CD4-positive, alpha-beta T cell treated with Interleukin-12 subunit alpha and Interleukin-12 subunit beta, for 1 hour (primary cell): ENCODE measurements around the gene MOB3B.
"Not testable (repeated sequence)": the region's sequence is repeated elsewhere in the genome, so short reads cannot be mapped to it uniquely, and the experiment has no call there.

ENCODE experiments used
- DNase-seq: peaks from one replicate; pipeline ENCODE4 v3.0.0-alpha.2; 2020

Gene MOB3B

DNA sequence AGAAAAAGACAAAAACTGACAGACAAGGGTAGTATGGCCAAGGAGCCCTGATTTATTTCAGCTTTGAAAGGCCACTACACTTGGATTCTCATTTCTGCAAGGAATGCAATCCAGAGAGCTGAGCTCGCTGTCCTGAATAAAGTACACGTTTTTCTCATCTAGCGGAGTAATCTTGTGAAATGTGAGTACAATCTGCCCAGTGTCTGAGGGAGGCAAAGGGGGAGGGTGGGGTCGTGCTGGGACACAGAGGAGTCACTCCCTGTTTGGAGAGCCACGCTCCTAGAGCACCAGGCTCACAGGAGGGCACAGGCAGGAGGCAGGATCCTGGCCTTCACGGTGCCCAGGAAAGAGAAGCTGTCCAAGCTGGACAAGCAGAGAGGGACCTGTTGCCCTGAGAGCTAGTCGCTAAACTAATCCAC lies 56.5 kb downstream of the MOB3B start:
- DNase-seq, result no peak

DNA sequence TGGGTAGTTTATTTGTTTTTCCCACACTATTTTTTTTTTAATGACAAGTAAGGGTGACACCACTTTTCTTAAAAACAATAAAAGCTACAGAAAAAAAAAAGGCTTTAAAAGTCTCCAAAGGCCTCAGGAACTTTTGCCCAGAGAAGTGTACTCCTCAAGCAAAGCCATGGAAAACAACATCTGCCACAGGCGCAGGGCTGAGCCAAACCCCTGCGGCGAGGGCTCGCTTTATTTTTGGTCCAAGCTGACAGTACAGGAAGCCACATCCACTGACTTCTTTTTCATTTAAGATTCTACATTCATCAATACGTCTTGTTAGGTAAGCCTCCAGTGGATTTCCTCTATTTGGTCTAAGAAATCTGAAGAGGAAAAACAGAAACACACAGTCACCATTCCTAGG lies 57.4 kb downstream of the MOB3B start:
- no peak for DNase-seq

DNA sequence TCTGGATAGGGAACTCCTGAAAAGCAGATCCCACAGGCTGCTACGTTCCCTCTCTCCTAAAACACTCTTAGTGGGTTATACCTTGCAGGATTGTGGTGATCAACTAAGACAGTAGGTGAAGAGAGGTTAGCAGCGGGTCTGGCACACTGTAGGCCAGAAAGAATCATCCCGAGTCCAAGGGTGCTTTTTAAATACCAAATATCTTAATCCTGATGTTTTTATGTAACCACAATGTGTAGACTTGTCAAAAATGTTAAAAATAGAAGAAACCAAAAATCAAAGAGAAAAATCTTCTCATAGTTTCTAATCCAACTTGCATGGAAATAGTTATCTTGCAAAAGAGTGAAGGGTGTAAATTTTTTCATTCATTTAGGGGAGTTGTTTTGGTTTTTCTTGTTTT lies 57.8 kb downstream of the MOB3B start:
- DNase-seq, result no peak

DNA sequence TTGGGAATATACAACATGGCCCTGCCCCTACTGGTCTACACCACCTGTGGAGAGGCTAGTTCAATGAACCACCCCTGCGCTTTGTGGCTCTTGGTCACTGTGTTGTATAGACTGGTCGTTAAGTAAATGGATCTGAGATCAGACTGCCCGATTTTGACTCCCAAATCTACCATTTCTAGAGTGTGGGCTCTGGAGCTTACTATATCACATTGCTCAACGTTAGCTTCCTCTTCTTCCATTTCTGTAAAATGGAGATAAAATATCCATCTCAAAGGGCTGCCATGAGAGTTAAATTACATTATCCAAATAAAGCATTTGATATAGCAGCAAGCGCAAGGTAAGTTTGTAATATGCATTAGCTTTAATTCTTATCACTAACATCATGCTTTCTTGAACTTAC lies 58.2 kb downstream of the MOB3B start:
- DNase-seq, result no peak

DNA sequence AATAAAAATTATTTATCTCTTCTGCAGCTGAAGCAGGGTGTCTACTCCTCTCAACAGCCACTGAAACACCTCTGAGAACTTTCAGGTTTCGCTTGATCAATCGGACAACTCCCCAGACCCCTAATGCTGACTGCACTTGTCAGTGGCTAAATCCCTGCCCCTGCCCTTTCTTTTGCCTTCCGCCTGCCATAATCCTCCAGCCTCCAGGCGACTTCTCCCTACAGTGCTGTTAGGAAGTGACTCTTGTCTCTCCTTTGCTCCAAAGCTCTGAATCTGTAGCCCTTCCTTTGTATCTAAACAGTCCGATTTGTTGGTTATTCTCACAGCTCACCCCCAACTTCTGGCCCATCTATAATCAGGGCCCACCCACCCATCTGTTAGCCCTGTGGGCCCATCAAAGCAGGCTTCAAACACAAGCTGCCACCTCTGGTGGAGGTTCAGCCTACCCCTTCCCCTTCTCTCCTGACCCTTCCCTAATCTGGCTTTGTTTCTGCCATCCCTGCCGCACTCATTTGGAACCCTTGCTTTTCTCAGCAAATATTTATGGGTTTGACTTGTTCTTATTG lies 59.2 kb downstream of the MOB3B start:
- no peak for DNase-seq

DNA sequence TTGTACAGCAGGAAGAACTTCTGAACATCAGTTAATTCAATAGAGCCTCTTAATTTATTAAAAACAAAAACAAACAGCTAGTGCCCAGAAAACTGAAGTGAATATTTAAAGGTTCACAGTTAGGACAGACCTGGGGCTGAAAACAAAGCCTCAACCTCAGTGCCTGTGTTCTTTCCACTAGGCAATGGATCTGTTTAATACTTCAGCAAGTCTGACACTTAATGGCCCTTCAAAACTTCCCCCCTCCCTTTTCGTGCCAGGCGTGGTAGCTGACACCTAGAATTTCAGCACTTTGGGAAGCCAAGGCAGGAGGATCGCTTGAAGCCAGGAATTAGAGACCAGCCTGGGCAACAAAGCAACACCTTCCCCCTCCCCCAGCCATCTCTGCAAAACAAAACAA lies 60.1 kb downstream of the MOB3B start:
- no peak for DNase-seq

DNA sequence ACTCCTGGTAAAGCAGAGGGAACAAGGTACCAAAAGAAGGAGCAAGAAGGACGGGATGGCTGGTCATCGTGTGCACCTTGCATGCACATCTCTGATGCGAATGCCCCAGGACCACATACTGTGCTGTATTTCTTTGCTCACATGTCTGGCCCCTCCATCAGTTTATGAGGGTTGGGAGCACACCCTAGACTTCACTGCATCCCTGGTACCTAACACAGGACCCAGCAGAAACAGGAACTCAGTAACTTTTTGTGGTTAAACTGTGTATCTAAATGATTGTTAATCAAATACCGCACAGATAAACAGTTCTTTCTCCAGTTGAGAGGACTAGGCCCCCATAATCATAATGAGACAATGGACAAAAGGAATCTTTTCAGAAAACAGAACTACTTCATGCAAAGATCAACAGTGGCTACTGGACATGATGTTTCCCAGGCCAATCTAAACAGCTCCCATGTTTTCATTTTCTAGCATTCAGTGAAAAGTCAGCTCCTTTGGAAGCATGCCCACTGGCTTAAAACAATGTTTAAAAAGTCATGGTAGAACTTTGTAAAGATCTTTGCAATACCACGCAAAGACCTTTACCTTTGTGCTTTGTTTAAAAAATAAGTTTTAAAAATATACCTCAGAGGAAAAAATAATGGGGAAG lies 61.0 kb downstream of the MOB3B start:
- DNase-seq, result no peak

DNA sequence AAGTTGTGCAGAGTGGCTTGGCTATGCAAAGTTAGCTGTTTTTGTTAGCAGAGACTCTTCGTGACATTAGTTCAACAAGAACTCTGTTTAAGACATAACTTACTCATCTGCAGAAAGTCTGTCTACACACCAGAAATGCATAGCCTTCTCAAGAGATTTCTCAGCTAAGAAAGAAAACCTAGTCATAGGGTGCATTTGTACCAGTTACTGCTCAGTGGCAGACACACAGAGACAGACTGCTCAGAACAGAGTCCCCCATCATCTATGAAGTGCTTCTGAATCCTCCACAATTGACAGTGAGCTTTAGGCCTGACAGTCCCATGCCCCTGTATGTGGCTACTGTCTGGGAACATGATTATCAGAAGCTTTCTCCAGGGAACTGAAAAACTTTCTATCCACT lies 61.6 kb downstream of the MOB3B start:
- DNase-seq, result no peak

DNA sequence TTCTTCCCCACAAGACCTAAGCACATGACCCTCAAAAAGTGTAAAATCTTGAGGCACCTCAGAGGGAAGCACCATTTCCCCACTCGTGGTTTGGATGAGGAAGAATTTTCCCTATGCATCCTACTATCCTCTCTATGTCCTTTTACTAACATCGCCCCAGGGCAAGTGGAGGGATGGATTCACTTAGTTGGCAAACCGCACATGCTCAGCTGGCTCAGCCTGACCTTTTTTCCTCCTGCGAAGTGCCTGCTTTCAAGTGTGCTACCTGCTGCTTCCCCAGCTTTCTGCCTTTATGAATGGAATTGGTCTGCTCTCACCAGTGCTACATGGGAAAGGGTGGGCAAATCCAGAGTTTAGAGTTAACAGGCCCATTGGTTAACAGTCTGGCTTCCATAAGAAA lies 62.1 kb downstream of the MOB3B start:
- no peak for DNase-seq

DNA sequence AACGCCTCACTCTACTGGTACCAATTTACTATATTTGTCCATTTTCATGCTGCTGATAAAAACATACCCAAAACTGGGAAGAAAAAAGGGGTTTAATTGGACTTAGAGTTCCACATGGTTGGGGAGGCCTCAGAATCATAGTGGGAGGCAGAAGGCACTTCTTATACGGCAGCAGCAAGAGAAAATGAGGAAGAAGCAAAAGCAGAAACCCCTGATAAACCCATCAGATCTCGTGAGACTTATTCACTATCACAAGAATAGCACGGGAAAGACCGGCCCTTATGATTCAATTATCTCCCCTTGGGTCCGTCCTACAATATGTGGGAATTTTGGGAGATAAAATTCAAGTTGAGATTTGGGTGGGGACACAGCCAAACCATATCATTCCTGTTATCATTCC lies 63.1 kb downstream of the MOB3B start:
- not testable (repeated sequence) for DNase-seq

DNA sequence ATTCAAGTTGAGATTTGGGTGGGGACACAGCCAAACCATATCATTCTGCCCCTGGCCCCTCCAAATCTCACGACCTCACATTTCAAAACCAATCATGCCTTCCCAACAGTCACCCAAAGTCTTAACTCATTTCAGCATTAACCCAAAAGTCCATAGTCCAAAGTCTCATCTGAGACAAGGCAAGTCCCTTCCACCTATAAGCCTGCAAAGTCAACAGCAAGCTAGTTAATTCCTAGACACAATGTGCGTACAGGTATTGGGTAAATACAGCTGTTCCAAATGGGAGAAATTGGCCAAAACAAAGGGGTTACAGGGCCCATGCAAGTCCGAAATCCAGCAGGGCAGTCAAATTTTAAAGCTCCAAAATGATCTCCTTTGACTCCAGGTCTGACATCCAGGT lies 64.7 kb downstream of the MOB3B start:
- not testable (repeated sequence) for DNase-seq

DNA sequence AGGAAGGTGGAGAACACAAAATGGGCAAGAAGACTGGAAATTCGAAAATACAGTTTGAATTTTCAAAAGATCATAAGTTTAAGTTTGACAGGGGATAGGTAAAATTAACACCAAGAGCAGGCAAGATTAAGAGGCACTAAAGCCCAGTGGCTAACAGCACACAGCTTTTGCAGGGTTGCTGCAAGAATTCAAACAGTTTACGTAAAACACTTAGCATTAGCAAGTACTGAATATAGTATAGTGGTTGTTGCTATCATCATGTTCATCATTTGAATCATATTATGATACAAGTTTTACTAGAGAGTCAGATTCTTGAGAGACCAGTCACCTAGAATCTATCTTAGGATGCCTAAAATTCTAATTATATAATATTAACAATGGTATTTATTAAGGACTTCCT lies 66.8 kb downstream of the MOB3B start:
- DNase-seq, result no peak

DNA sequence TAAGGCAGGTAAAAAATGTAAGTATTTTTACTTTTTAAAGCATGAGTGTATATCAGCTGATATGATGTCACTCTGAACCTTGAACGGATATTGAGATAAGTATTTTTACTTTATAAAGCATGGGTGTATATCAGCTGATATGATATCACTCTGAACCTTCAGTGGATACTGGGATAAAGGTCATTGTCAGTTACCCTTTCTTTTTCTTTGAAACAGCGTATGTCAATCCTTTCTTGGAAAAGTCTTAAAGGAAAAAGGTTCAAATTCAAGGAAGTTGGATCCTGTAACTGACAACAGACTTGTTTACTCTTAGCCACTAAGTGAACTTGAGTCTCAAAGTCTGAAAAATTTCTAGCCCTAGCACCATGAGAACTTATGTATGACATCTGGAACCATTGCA lies 67.2 kb downstream of the MOB3B start:
- no peak for DNase-seq

DNA sequence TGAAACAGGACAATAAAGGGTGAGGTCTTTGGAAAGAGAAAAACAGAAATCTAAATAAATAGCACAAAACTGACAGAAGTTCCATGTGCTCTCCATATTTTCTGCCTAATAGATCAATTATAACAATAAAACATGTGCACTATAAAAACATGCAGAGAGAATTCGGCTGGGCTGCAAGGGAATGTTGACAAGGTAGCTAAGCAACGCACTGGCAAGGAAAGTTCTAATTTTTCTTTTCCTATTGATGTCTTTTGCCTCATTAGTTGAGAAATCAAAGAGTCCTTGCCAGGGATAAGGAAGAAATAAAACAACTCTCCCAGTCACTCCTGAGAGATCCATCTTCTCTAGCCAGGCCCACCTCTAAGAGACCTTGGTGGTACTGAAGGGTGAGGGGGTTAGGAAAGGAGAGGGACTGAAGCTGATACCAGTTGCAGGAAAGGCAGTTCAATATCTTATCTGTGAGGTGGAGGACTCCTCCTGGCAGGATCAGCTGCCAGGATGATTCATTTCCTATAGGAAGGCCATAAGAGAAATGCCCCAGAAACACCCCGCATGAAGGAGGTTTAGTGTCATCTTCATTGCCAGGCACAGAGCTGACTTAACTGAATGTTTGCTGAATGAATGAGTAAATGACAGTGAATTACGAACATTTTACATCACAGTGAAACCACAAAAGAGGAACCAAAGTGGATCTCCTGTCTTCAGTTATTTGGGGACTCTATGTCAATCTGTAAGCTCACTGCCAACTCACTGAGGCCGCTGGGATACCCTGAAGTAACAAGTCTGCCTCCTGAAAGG lies 69.2 kb downstream of the MOB3B start:
- no peak for DNase-seq

DNA sequence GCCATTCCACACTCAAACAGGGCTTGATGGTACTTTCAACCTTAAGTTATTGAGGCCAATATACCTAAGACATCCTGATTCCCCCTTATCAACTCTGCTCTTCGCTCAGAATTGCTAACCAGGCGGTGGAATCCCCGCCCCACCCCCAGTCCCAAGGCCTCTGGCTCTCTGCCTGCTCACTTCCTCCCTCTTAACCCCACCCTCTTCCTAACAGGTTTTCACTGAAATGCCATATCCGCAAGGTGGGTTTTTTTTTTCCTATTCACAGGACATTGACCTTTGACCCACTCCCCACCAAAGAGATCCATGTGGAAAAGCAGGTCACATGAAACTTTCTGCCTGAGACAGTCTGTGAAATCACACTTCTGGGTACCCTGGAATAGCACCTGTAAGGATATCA lies 72.2 kb downstream of the MOB3B start:
- DNase-seq, result no peak

DNA sequence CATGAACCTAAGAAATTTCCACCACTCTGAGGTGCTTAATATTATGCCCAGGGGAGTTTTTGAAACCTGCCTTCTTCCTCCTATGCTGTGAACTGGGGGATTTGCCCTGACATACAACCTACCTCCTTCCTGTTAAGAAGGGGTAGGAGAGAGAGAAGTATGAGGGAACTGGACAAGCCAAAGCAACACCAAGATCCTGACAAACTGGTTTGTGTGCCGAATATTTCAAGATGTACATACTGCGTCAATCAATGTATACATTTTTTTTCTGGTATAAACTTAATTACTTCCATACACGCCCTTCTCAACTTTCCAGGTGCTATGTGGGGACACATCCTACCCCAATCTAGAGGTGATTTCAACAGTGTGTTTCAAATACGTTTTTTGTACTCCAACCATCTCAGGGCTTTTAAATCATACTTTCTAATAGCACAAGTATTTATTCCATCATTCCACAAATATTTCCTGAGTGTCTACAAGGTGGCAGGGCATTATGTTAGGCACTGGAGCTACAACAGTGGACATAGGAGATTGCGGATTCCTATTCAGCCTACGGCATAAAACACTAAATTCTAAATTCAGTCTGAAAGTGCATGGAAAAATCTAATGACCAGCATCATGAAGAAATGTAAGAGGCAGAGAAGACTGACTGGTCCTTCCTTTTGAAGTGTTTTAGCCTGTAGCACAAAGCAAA lies 75.6 kb downstream of the MOB3B start:
- DNase-seq, result no peak

DNA sequence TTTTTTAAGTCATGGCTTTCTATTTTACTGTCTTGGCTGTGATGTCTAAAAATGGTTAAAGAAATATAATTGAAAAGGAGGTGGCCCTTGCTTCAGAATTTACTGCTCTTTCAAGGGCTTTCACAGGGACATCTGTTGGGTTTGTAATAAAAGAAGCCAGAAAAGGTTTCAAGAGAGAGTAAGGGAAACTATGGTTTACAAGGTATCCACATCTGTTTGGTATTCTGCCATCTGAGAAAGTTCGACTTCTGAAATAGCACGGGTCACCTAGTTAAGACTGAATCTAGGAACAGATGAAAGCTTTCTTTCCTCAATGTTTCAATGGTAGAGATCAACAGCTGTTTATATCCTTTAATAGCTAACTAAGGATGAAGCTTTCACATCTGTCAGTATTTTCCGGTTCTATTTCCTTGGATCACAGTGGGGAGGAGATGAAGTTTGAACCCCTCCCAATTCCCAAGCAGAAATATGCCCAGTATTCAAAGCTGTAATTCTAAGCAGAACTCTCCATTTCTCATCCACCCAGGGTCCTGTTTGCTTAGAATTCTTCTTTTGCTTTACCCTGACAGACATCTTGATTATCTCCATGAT lies 78.3 kb downstream of the MOB3B start:
- no peak for DNase-seq

DNA sequence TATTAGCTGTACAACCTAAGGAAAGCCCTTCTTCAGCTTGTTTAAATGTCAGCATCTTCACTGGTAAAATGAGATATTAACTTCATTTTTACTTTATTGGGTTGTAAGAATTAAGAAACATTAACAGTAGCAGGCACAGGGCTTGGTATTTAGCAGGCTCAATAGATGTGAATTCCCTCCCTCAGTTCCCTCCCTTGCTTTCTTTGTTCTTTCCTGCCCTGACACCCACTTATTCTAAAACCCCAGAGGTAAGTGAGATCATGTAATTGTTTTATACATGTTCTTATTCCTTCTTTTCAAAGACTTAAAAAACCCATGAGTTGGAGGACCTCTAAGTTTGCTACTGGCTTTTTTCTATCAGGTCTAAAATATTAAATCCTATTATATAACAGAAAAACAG lies 78.9 kb downstream of the MOB3B start:
- DNase-seq, result no peak

DNA sequence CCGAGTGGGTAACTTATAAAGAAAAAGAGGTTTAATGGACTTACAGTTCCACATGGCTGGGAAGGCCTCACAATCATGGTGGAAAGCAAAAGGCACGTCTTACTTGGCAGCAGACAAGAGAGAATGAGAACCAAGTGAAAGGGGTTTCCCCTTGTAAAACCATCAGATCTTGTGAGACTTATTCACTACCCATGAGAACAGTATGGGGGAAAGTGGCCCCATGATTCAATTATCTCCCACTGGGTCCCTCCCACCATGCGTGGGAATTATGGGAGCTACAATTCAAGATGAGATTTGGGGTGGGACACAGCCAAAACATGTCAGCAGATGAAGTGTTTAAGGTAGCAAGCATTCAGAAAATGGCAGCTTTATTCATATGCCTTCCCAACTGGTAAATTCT lies 81.3 kb downstream of the MOB3B start:
- DNase-seq, result not testable (repeated sequence)

DNA sequence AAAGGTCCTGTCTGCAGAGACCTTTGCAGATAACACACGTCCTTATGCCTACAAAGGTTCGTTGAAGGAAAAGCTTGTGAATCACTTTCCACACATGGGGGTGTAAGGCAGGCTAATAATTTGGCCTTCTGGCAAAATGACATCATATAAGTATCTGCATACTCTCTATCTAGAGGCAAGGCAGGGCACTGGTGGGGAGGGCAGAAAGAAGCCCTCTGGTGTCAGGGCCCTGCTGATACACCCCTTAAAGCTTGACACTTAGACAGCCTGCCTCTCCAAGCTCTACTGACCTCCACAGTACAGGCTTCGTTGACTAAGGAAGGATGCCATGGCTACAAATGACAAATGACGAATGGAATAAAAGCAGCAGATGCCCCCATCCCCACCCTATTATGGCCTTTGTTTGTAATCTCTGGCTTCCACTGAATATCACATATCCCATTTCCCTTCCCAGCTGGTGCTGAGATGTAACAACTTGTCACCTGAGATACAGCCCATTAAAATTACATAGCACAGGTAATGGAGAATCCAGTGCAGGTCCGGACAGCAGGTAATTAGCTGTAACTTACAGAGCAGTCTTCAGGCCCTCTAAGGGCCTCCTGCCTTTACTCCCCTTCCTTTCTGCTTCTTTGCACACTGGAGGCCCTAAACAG lies 82.5 kb downstream of the MOB3B start:
- no peak for DNase-seq

DNA sequence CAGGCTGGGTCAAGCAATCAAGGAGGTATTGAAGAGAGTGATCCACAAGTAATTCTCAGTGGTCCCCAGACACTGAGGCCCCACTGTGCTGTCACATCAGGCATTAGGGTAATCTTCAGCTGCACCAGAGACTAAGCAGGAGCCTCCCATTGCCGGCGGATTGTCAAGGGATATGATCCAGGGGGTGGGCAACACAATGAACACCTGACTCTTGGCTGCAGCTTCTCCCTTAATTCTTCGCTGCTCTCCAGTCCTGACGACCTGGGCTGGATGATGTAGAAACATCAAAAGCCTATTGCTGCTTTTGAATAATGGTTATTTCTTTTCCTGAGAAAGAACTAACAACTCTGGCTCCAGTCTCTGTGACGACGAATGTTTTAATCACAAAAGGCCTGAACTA lies 83.9 kb downstream of the MOB3B start:
- DNase-seq, result no peak

DNA sequence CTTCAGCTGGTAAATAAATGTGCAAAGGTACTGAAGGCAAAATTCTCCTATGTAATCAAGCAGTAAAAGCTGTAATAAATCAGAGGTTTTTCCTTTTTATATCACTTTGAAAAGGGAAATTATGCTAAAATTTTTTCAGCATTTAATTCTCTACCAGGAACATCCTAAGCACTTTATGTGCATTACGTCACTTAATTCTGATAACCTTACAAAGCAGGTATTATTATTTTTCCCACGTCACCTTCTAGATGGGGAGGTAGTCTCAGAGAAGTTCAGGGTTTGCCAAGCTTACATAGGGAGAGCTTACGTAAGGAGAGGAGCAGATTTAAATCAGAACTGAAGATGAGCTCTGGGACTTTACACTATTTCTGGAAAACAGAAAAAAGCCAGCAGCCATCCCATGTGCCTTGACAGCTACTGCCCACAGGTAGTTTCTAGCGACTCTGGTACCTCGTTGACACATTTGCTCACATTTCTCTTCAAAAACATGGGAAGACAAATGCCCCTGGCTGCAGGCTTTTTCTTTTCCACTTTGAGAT lies 84.5 kb downstream of the MOB3B start:
- DNase-seq, result no peak

DNA sequence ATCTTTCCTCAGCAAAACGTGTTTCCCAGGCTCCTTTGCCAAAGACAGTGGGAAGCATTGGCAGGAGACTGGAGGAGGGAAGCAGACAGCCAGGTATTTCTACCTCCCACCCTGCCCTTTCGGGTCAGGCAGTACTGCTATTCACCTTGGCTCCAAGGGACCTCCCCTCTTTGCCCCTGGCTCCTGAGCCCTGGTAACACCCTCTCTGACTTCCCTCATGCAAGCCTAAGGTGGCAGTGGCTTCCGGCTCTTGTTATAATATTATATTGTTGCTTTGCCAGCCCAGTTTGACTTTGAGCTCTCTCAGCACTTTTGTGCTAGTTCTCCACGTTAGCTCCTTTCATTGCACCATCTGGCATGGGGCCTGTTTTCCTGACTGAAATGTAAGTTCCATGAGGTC lies 87.2 kb downstream of the MOB3B start:
- DNase-seq, result no peak
